ENCODE measurements around the gene PEX7.

GRCh38 chr6:136889271-136890193 lies 67.1 kb downstream of the PEX7 start:
- TF ChIP-seq CTCF (IDR thresholded peaks at IDR 0.05; ENCODE audit: low read depth, low read length, poor library complexity, severe bottlenecking) = no peak
- no peak for TF ChIP-seq EZH2phosphoT487 (IDR thresholded peaks at IDR 0.05; ENCODE audit: borderline replicate concordance, low read length)
